IPS DF 6.9 (cell line): Measurements from ENCODE around the gene BTRC.
"Not testable (repeated sequence)": the region's sequence is repeated elsewhere in the genome, so short reads cannot be mapped to it uniquely, and the experiment has no call there.

Experiments used
- DNase-seq: peaks from one replicate; pipeline ENCODE4 v3.0.0-alpha.2; 2013; ENCODE audit warnings: low read depth, low spot score
- H3K27ac ChIP-seq: one replicate; pipeline ENCODE4 v1.5.1; 2013; ENCODE audit warnings: low read length, control low read depth
- H3K27me3 ChIP-seq: 2 replicates; pipeline ENCODE4 v1.6.1; 2013; ENCODE audit warnings: mild to moderate bottlenecking, low read length; ENCODE audit not compliant: control insufficient read depth, insufficient read depth
- H3K36me3 ChIP-seq: 2 replicates; pipeline ENCODE4 v1.6.1; 2013; ENCODE audit warnings: low read length; ENCODE audit not compliant: control insufficient read depth, insufficient read depth
- H3K4me1 ChIP-seq: 2 replicates; pipeline ENCODE4 v1.6.1; 2013; ENCODE audit warnings: low read length; ENCODE audit not compliant: control insufficient read depth, insufficient read depth
- H3K4me3 ChIP-seq: 2 replicates; pipeline ENCODE4 v1.5.1; 2013; ENCODE audit warnings: mild to moderate bottlenecking, low read length
- H3K9me3 ChIP-seq: 2 replicates; pipeline ENCODE4 v1.6.1; 2013; ENCODE audit warnings: low read length, inconsistent platforms; ENCODE audit not compliant: control insufficient read depth, insufficient read depth
- WGBS: extraction: QIAGEN DNeasy Blood & Tissue Kit; methylation state at CpG from one replicate; pipeline ENCODE4 v1.1.7; 2013; ENCODE audit warnings: mixed read lengths, missing lambda C conversion rate; ENCODE audit not compliant: insufficient read length, insufficient coverage; 5-methylcytosine and 5-hydroxymethylcytosine counted together

Gene BTRC

DNA sequence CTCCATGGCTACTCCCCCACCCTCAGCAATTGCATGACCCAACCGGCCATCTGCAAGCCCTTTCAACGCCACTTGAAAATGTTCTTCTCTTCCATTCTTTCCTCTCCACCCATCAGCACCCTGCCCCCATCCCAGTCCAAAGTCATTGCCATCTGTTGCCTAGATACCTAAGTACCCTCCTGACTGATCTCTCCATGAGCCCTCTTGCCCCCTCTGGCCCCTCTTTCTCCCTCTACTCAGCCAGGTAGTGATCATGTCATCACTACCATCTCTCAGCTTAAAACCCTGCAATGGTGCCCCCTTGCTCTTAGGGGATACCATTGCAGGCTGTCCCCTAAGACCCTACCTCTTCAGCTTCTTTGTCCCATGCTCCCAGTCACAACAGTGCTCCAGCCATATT lies 30.5 kb upstream of the BTRC start:
- Histone ChIP-seq H3K4me1 (no peaks in the 10 kb centered on the region), H3K27me3 (no peaks in the 10 kb centered on the region), H3K27ac (no peak overlapping the region), H3K4me3 (no peak overlapping the region), H3K9me3 (no peaks in the 10 kb centered on the region), H3K36me3 (no peaks in the 10 kb centered on the region)
- WGBS, result no CpG with 5 or more reads among the region's 2 CpGs
- no peak for DNase-seq

DNA sequence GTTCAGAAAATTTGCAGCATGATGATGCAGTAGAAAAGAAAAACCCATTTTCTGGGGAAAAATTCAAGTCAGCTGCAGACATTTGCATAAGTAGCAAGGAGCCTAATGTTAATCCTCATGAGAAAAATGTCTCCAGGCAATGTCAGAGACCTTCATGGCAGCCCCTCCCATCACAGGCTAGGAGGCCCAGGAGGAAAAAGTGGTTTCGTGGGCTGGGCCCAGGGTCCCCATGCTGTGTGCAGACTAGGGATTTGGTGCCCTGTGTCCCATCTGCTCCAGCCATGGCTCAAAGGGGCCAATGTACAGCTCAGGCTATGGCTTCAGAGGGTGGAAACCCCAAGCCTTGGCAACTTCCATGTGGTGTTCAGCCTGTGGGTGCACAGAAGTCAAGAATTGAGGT lies 26.5 kb upstream of the BTRC start:
- not testable (repeated sequence) for H3K4me3 ChIP-seq, H3K27ac ChIP-seq, DNase-seq, H3K4me1 ChIP-seq, H3K36me3 ChIP-seq, H3K9me3 ChIP-seq, H3K27me3 ChIP-seq
- no CpG with 5 or more reads among the region's 1 CpG for WGBS

DNA sequence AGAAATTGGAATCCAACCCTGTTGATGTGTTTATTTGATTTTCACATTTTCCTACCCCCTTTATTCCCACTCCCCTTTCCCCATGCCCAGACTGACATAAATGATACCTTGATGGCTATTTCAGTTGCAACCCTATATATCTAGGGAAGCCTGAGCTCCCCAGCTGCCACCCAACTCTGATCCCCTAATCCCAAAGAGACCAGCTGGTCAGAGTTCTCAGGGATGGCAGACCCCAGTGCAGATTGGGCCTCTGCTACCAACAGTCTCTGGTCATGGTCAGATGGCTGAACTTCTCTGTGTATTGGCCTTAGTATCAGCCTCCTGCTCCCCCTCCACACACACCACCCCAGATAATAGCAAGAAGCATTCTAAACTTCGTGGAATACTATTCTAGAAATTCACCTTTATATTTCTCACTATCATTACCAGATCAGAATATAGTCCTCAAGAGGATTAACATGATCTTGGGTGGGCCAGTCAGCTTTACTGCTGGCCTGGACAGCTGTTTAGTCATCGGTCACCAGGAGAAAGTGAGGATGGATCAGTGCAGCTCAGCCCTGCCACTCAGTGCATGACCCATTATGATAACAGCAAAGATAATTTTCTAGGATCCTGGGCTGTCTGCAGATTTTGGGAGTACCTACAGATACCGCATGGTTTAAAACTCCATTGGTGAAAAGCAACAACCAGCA lies 24.5 kb upstream of the BTRC start:
- WGBS, result no CpG with 5 or more reads among the region's 3 CpGs
- Histone ChIP-seq H3K36me3 (no peaks in the 10 kb centered on the region), H3K27me3 (no peaks in the 10 kb centered on the region), H3K4me1 (no peaks in the 10 kb centered on the region), H3K27ac (no peak overlapping the region), H3K4me3 (no peak overlapping the region), H3K9me3 (no peaks in the 10 kb centered on the region)
- DNase-seq, result no peak

DNA sequence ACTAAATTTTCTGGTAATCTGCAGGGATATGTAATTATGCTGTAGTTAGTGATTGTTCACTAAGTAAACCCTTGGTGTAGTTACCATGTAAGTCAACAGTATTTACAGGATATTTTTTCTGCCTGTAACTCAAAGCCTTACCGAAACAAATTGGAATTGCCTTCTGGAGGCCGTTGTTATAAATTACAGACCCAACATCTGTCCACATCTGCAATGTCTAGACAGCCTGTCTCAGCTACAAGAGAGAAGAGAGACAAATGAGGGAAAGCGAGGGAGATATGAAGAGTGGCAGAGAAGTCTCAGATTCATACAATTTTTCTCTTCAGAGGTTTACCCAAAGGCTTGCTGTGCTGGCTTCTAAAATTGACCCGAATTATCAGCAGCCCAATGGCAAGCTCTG lies 23.7 kb upstream of the BTRC start:
- H3K27ac ChIP-seq, result no peak overlapping the region
- no peak overlapping the region for H3K4me3 ChIP-seq
- WGBS, result no CpG with 5 or more reads among the region's 4 CpGs
- H3K27me3 ChIP-seq, result no peaks in the 10 kb centered on the region
- H3K36me3 ChIP-seq, result no peaks in the 10 kb centered on the region
- no peaks in the 10 kb centered on the region for H3K9me3 ChIP-seq
- no peak for DNase-seq
- no peaks in the 10 kb centered on the region for H3K4me1 ChIP-seq

DNA sequence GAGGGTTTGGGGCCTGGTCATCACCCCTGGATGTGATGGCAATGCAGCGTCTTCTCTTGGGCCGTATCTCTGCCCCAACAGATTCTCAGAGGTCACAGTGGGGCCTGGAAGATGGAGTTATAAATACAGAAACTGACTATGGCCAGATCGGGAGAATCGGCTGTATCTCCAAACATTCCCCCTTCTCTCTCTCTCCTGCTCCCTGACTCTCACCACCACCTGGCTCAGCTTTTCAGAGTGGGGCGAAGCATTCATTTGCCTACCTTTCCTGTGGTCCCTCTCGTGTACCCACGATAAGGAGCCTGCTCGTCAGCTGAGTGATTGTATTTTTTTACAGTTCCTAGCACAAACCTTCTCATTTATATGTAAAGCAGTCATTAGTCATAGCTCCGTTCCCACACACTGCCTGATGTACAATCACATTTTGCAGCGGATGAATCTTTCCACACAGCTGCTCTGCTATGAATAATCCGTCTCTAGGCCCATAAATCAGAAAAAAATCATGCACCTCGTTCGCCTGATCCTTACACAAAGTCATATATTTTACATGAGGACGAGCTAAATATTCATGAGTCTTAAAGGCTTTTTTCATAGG lies 23.2 kb upstream of the BTRC start:
- no peaks in the 10 kb centered on the region for H3K36me3 ChIP-seq
- H3K4me1 ChIP-seq, result no peaks in the 10 kb centered on the region
- no peak overlapping the region for H3K4me3 ChIP-seq
- H3K9me3 ChIP-seq, result no peaks in the 10 kb centered on the region
- no peak for DNase-seq
- no CpG with 5 or more reads among the region's 14 CpGs for WGBS
- H3K27me3 ChIP-seq, result no peaks in the 10 kb centered on the region
- no peak overlapping the region for H3K27ac ChIP-seq

DNA sequence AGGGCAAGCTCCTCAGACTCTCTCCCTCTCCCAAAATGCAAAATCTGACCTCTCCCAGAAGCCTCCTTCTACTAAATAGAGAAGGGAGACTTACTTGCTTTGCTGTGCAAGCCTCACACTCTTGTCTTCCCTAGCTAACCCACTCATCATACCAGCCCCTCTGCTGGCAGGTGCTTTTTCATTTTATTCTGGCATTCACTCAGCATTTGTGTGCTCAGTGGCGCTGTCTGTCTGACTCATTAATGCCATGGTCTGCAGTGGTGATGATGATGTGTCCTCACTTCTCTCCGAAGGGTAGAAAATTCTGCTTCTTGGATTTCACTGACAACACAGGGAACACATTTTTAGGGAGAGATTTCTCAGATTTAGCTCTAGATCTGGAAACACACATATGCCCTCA lies 22.0 kb upstream of the BTRC start:
- Histone ChIP-seq H3K4me1 (no peaks in the 10 kb centered on the region), H3K36me3 (no peaks in the 10 kb centered on the region), H3K27me3 (no peaks in the 10 kb centered on the region), H3K9me3 (no peaks in the 10 kb centered on the region), H3K27ac (no peak overlapping the region), H3K4me3 (no peak overlapping the region)
- DNase-seq, result no peak
- WGBS, result no CpG with 5 or more reads among the region's 2 CpGs

DNA sequence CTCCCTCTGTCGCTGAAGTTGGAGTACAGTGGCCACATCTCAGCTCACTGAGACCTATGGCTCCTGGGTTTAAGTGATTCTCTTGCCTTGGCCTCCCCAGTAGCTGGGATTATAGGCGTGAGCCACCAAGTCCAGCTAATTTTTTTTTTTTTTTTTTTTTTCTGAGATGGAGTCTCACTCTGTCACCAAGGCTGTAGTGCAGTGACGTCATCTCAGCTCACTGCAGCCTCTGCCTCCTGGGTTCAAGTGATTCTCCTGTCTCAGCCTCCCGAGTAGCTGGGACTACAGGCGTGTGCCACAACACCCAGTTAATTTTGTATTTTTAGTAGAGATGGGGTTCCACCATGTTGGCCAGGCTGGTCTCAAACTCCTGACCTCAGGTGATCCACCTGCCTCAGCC lies 19.7 kb upstream of the BTRC start:
- not testable (repeated sequence) for H3K4me1 ChIP-seq, H3K4me3 ChIP-seq, DNase-seq, H3K36me3 ChIP-seq, H3K9me3 ChIP-seq, H3K27me3 ChIP-seq, H3K27ac ChIP-seq
- no CpG with 5 or more reads among the region's 5 CpGs for WGBS

DNA sequence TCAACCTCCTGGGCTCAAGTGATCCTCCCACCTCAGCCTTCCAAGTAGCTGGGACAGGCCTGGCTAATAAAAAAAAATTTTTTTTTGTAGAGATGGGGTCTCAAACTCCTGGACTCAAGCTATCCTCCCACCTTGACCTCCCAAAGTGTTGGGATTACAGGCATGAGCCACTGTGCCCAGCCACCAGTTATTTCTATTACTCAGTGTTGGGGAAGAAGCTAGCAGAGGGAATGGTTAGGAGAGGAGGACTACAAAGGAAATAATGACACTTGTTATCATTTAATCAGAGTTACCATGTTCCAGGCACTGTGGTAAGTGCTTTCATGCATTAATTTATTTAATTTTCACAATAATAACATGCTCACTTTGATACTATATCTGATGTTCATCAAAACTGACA lies 17.6 kb upstream of the BTRC start:
- Histone ChIP-seq H3K27me3 (no peaks in the 10 kb centered on the region), H3K4me3 (no peak overlapping the region), H3K4me1 (no peaks in the 10 kb centered on the region), H3K27ac (no peak overlapping the region), H3K36me3 (no peaks in the 10 kb centered on the region), H3K9me3 (no peaks in the 10 kb centered on the region)
- no peak for DNase-seq

DNA sequence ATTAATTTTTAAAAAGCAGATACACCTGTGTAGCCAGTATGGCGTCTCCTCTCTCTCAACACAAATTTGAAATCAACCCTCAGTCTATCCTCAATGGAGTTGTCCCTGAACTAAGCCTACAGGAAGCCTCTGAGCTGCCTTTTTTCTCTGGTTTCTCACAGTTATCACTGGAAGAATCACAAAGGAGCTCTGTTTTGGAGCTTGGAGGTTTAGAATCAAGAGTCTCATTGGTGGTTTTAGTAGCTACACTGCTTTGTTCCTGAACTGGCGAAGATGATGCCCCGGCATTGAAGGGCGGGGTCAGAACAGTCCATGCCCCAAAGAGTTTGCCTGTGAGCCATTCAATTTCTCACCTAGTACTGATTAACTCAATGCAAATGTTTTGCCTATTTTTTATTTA lies 16.1 kb upstream of the BTRC start:
- no peaks in the 10 kb centered on the region for H3K27me3 ChIP-seq
- WGBS, result no CpG with 5 or more reads among the region's 4 CpGs
- H3K36me3 ChIP-seq, result no peaks in the 10 kb centered on the region
- H3K9me3 ChIP-seq, result no peaks in the 10 kb centered on the region
- H3K4me1 ChIP-seq, result no peaks in the 10 kb centered on the region
- H3K27ac ChIP-seq, result no peak overlapping the region
- no peak overlapping the region for H3K4me3 ChIP-seq
- no peak for DNase-seq

DNA sequence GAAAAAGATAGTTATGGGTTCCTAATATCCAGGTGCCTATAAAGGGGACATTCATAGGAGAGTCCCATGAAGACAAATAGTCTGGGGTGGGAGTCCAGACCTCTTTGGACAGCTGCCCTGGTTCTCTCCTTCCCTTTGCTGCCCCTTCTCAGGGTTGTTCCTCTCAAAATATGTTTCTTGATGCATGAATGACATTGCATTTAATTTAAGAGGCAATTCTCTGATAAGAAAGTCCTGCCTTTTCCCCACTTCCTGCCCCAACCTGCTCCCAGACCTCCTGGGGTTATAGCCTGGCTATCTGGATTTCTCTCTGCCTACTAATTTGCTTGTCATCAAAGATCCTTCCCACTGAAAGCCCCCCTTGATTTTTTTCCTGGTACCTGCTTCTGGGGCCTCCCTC lies 12.5 kb upstream of the BTRC start:
- Histone ChIP-seq H3K9me3 (no peaks in the 10 kb centered on the region), H3K4me1 (no peaks in the 10 kb centered on the region), H3K27ac (no peak overlapping the region), H3K36me3 (no peaks in the 10 kb centered on the region), H3K4me3 (no peak overlapping the region), H3K27me3 (no peaks in the 10 kb centered on the region)
- DNase-seq, result no peak

DNA sequence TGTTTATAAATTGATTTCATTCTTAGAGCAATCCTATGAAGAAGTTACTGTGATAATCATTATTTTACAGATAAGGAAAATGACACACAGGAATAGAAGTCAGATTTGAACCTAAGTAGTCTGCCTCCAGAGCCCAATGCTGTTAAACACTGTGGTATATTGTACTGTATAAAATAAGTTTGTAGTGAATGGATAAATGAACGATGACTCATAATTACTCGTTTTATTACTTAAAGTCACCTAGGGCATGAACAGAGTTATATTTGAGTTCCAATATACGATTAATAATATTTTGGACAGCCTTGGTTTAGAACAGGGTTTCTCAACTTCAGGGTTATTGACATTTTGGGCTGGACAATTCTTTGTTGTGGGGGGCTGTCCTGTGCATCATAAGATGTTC lies 7.8 kb upstream of the BTRC start:
- H3K27me3 ChIP-seq, result no peaks in the 10 kb centered on the region
- DNase-seq, result no peak
- no peak overlapping the region for H3K4me3 ChIP-seq
- H3K4me1 ChIP-seq, result no peaks in the 10 kb centered on the region
- 100% methylated on average over 1 of the region's 3 CpGs for WGBS
- H3K9me3 ChIP-seq, result no peaks in the 10 kb centered on the region
- H3K36me3 ChIP-seq, result no peaks in the 10 kb centered on the region
- H3K27ac ChIP-seq, result no peak overlapping the region
